Fibroblast of pulmonary artery (primary cell): Measurements from ENCODE around the gene ST7.

Source experiments
- DNase-seq: peaks from one replicate; pipeline ENCODE4 v3.0.0-alpha.2; 2010; ENCODE audit warnings: low read depth
- H3K4me3 ChIP-seq: replicated peaks from 2 replicates; pipeline ENCODE4 v1.5.1; 2011; ENCODE audit warnings: low read depth, mild to moderate bottlenecking, control low read depth, low read length, moderate library complexity
- CTCF ChIP-seq: IDR thresholded peaks from 2 replicates; pipeline ENCODE4 v1.5.1; 2011; ENCODE audit warnings: mild to moderate bottlenecking, control low read depth, low read length, inconsistent platforms; ENCODE audit errors: missing control alignments

The ST7 gene

DNA sequence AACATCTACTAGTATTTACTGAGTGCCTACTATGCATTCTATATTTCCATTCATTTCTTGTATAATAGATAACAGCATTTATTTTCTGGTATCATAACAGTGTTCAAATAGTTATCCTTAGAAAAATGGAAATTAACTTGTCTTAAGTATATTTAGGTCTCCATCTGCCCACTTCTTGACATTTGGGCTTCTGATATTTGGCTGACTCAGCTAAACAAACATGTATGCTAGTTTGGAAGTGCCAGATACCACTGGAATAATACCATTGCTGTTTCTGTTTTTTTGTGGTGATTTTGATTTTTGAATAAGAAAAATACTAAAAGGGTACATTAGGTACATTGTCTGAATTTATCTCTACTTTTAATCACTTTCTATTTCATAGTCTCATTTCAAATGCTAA is 169.2 kb downstream of the ST7 start:
- TF ChIP-seq CTCF, result no peak
- no peak for DNase-seq
- H3K4me3 ChIP-seq, result no peak overlapping the region

- DNase-seq, result no peak
- no peak overlapping the region for H3K4me3 ChIP-seq
- no peak for TF ChIP-seq CTCF
Measured at GRCh38 chr7:117123311-117123926, 170.1 kb downstream of the ST7 start.

- TF ChIP-seq CTCF, result no peak
- H3K4me3 ChIP-seq, result no peak overlapping the region
- DNase-seq, result peak; percentile 93
Measured at GRCh38 chr7:117124591-117125220, 171.4 kb downstream of the ST7 start.

- no peak for DNase-seq
- TF ChIP-seq CTCF, result no peak
- H3K4me3 ChIP-seq, result no peak overlapping the region
Measured at GRCh38 chr7:117126676-117127075, 173.4 kb downstream of the ST7 start.

GRCh38 chr7:117127585-117128168 is 174.4 kb downstream of the ST7 start:
- TF ChIP-seq CTCF, result peak; percentile 74

GRCh38 chr7:117129521-117129955 is 176.2 kb downstream of the ST7 start:
- peak; percentile 43 for DNase-seq
- H3K4me3 ChIP-seq, result no peak overlapping the region
- TF ChIP-seq CTCF, result no peak

More at GRCh38 chr7:117127585-117128168, 174.4 kb downstream of the ST7 start:
- DNase-seq, result peak; percentile 80
- no peak overlapping the region for H3K4me3 ChIP-seq
